AG04450 (cell line): ENCODE measurements around the gene TACC2. TPM values are rescaled to one million over a fixed set of nuclear protein-coding genes. Genes with fewer than 3 reads are reported as not detected.

ENCODE experiments used
- CTCF ChIA-PET: fragments of 300-600, 350-600 bp; formaldehyde crosslinking; extraction: SDS; loops from one replicate; lab custom pipeline; 2022; ENCODE audit warnings: antibody characterized with exemption, inconsistent platforms; lab: Charles Lee
- POLR2A ChIA-PET: fragments of 350-600 bp; formaldehyde crosslinking; extraction: SDS; loops from one replicate; lab custom pipeline; 2021; ENCODE audit warnings: antibody characterized with exemption, inconsistent platforms; lab: Yijun Ruan, JAX
- DNase-seq: peaks from one replicate; pipeline ENCODE4 v3.0.0-alpha.2; 2011; ENCODE audit warnings: low read depth, low spot score
- H3K27ac ChIP-seq: one replicate; pipeline ENCODE4 v1.5.1; 2012; ENCODE audit warnings: low read depth, low read length, control low read depth
- H3K27me3 ChIP-seq: one replicate; pipeline ENCODE4 v1.6.0; 2012; ENCODE audit warnings: low read length; ENCODE audit not compliant: control insufficient read depth, insufficient read depth
- H3K4me3 ChIP-seq: 2 replicates; pipeline ENCODE4 v1.5.1; 2011; ENCODE audit warnings: mild to moderate bottlenecking, low read depth, low read length, control low read depth
- H3K9me3 ChIP-seq: 2 replicates; pipeline ENCODE4 v1.5.1; 2012; ENCODE audit warnings: low read length; ENCODE audit not compliant: control insufficient read depth, insufficient read depth
- CTCF ChIP-seq: IDR thresholded peaks from 2 replicates; pipeline ENCODE4 v1.5.1; 2011; ENCODE audit warnings: low read depth, low read length, control low read depth, inconsistent platforms
- polyA plus RNA-seq: library from polyadenylated mRNA; depleted of rRNA; stranded (reverse); fragments of >200 nt; gene quantifications from 2 replicates; pipeline ENCODE4 v1.2.3, GENCODE V29; 2011

TACC2 gene
- polyA plus RNA-seq, 1 experiment = 16.8 TPM

- ChIA-PET POLR2A (interaction anchor here (0.6 to 1.5 kb wide), 4 partner anchors 20 to 748 kb away, joined by 4 to 10 read pairs (median 6); no protein-coding TSS in a partner anchor), CTCF (interaction anchor here (0.5 to 2.5 kb wide), 23 partner anchors 7 to 424 kb away, joined by 3 to 14 read pairs (median 4); no protein-coding TSS in a partner anchor)
- H3K27ac ChIP-seq = peak overlapping the region; percentile 31
- TF ChIP-seq CTCF = no peak
- H3K27me3 ChIP-seq = no peaks in the 10 kb centered on the region
- H3K4me3 ChIP-seq = no peak overlapping the region
- no peak for DNase-seq
- no peaks in the 10 kb centered on the region for H3K9me3 ChIP-seq
Observed at GRCh38 chr10:122141821-122142640, 153.1 kb downstream of the TACC2 start.

- no peaks in the 10 kb centered on the region for H3K9me3 ChIP-seq
- CTCF ChIA-PET = interaction anchor here (0.5 to 2.5 kb wide), 26 partner anchors 8 to 423 kb away, joined by 3 to 14 read pairs (median 4); no protein-coding TSS in a partner anchor
- no peak overlapping the region for H3K4me3 ChIP-seq
- POLR2A ChIA-PET = no interaction called here
- DNase-seq = no peak
- peak; percentile 90 for TF ChIP-seq CTCF
- peak overlapping the region; percentile 31 for H3K27ac ChIP-seq
- H3K27me3 ChIP-seq = no peaks in the 10 kb centered on the region
Observed at GRCh38 chr10:122142641-122143237, 153.8 kb downstream of the TACC2 start.

GRCh38 chr10:122143238-122143841 lies 154.4 kb downstream of the TACC2 start:
- no peaks in the 10 kb centered on the region for H3K9me3 ChIP-seq
- H3K4me3 ChIP-seq = no peak overlapping the region
- TF ChIP-seq CTCF = no peak
- ChIA-PET CTCF (interaction anchor here (0.5 to 2.5 kb wide), 16 partner anchors 9 to 422 kb away, joined by 3 to 14 read pairs (median 4); no protein-coding TSS in a partner anchor), POLR2A (no interaction called here)
- no peaks in the 10 kb centered on the region for H3K27me3 ChIP-seq
- H3K27ac ChIP-seq = no peak overlapping the region
- DNase-seq = no peak

GRCh38 chr10:122144199-122144598 lies 155.2 kb downstream of the TACC2 start:
- ChIA-PET POLR2A (no interaction called here), CTCF (interaction anchor here (1.3 to 2.0 kb wide), 3 partner anchors 8 to 291 kb away, joined by 4 to 8 read pairs (median 6); no protein-coding TSS in a partner anchor)
- H3K4me3 ChIP-seq = no peak overlapping the region
- TF ChIP-seq CTCF = no peak
- H3K27me3 ChIP-seq = no peaks in the 10 kb centered on the region
- no peaks in the 10 kb centered on the region for H3K9me3 ChIP-seq
- no peak for DNase-seq
- no peak overlapping the region for H3K27ac ChIP-seq
